ENCODE data around the gene AJM1.

The AJM1 gene

GRCh38 chr9:136851941-136852663 is 9.8 kb downstream of the AJM1 start, which contains the start of gene MAMDC4:
Gene MAMDC4, plus strand, starts transcription at chr9:136852346. Its CDS starts 71 bp downstream, at chr9:136852417.
- no peak for ATAC-seq
- no peak for TF ChIP-seq CREB5 (CRISPR knock-in tag; IDR thresholded peaks at IDR 0.05; ENCODE audit: low read depth)
- TF ChIP-seq ESRRG (CRISPR knock-in tag; IDR thresholded peaks at IDR 0.05), result no peak
- no peak for TF ChIP-seq GLIS3 (CRISPR knock-in tag; IDR thresholded peaks at IDR 0.05)
- TF ChIP-seq ZC3H10 (CRISPR knock-in tag; IDR thresholded peaks at IDR 0.05), result no peak

- TF ChIP-seq CSDC2 (CRISPR knock-in tag; IDR thresholded peaks at IDR 0.05) (no peak), ISL1 (CRISPR knock-in tag; IDR thresholded peaks at IDR 0.05) (no peak), RARB (CRISPR knock-in tag; IDR thresholded peaks at IDR 0.05) (no peak), TSHZ2 (CRISPR knock-in tag; IDR thresholded peaks at IDR 0.05) (no peak), SNAI2 (CRISPR knock-in tag; IDR thresholded peaks at IDR 0.05) (no peak), BACH2 (CRISPR knock-in tag; IDR thresholded peaks at IDR 0.05; ENCODE audit: borderline replicate concordance) (no peak), PPARA (CRISPR knock-in tag; IDR thresholded peaks at IDR 0.05; ENCODE audit: borderline replicate concordance) (no peak), ZNF70 (CRISPR knock-in tag; IDR thresholded peaks at IDR 0.05) (no peak), TOX (CRISPR knock-in tag; IDR thresholded peaks at IDR 0.05; ENCODE audit: borderline replicate concordance) (no peak), ZFP30 (CRISPR knock-in tag; IDR thresholded peaks at IDR 0.05) (no peak), ZNF565 (CRISPR knock-in tag; conservative IDR thresholded peaks at IDR 0.05; ENCODE audit: low read depth) (no peak), CREB5 (CRISPR knock-in tag; IDR thresholded peaks at IDR 0.05; ENCODE audit: low read depth) (no peak), ARNTL (CRISPR knock-in tag; IDR thresholded peaks at IDR 0.05; ENCODE audit: borderline replicate concordance, low read depth) (no peak)
- no peak for ATAC-seq
Measured at GRCh38 chr9:136852664-136853595, 10.7 kb downstream of the AJM1 start.

- ATAC-seq, result no peak
- TF ChIP-seq CSRNP3 (CRISPR knock-in tag; IDR thresholded peaks at IDR 0.05) (no peak), ZNF70 (CRISPR knock-in tag; IDR thresholded peaks at IDR 0.05) (no peak), RARB (CRISPR knock-in tag; IDR thresholded peaks at IDR 0.05) (no peak), CSDC2 (CRISPR knock-in tag; IDR thresholded peaks at IDR 0.05) (no peak), TOX (CRISPR knock-in tag; IDR thresholded peaks at IDR 0.05; ENCODE audit: borderline replicate concordance) (no peak), ISL1 (CRISPR knock-in tag; IDR thresholded peaks at IDR 0.05) (no peak), SNAI2 (CRISPR knock-in tag; IDR thresholded peaks at IDR 0.05) (no peak), ARNTL (CRISPR knock-in tag; IDR thresholded peaks at IDR 0.05; ENCODE audit: borderline replicate concordance, low read depth) (no peak)
Measured at GRCh38 chr9:136853596-136854112, 11.4 kb downstream of the AJM1 start.

Data from SK-N-SH treated with all-trans-retinoic acid at 6 μM for 48 hours (cell line).